Liver (tissue), 9 donors: ENCODE measurements around the gene EML4. TPM values are rescaled to one million over a fixed set of nuclear protein-coding genes. Genes with fewer than 3 reads are reported as not detected.

Source experiments
- DNase-seq: peaks from one replicate; pipeline ENCODE4 v3.0.0-alpha.2; 2017; ENCODE audit warnings: low spot score
- H3K27ac ChIP-seq, 2 donors: one replicate each; pipeline ENCODE4 v1.7.0; 2013; ENCODE audit warnings: inconsistent platforms in 2 of 2, low read length in 2 of 2, control low read depth in 1 of 2, low read depth in 1 of 2, mild to moderate bottlenecking in 1 of 2
- H3K27me3 ChIP-seq, 4 donors: one replicate each; pipeline versions ENCODE4 v1.6.1 to v1.7.0; 2013; ENCODE audit warnings: low read length in 3 of 4, inconsistent platforms in 1 of 4, mild to moderate bottlenecking in 1 of 4, moderate library complexity in 1 of 4; ENCODE audit not compliant: control insufficient read depth in 4 of 4, insufficient read depth in 4 of 4
- H3K36me3 ChIP-seq, 4 donors: one replicate each; pipeline versions ENCODE4 v1.6.1 to v1.7.0; 2013; ENCODE audit warnings: low read length in 3 of 4, mild to moderate bottlenecking in 3 of 4, low read depth in 1 of 4, moderate library complexity in 1 of 4; ENCODE audit not compliant: control insufficient read depth in 4 of 4, insufficient read depth in 3 of 4
- H3K4me1 ChIP-seq, 4 donors: one replicate each; pipeline versions ENCODE4 v1.6.1 to v1.7.0; 2013; ENCODE audit warnings: low read length in 3 of 4, mild to moderate bottlenecking in 3 of 4, moderate library complexity in 1 of 4; ENCODE audit not compliant: control insufficient read depth in 4 of 4, insufficient read depth in 4 of 4
- H3K4me3 ChIP-seq, 3 donors: one replicate each; pipeline versions ENCODE4 v1.6.1 to v1.7.0; 2013; ENCODE audit warnings: low read length in 3 of 3, control low read depth in 1 of 3, low read depth in 1 of 3, mild to moderate bottlenecking in 1 of 3
- H3K9ac ChIP-seq, 2 donors: one replicate each; pipeline ENCODE4 v1.7.0; 2013; ENCODE audit warnings: low read length in 2 of 2, mild to moderate bottlenecking in 2 of 2, moderate library complexity in 2 of 2, control low read depth in 1 of 2, low read depth in 1 of 2
- H3K9me3 ChIP-seq, 4 donors: one replicate each; pipeline versions ENCODE4 v1.6.1 to v1.7.0; 2013; ENCODE audit warnings: low read length in 3 of 4; ENCODE audit not compliant: control insufficient read depth in 4 of 4
- EGR1 ChIP-seq, 2 donors: IDR thresholded peaks; 2 replicates each; pipeline ENCODE4 v1.6.1; 2016 to 2018; ENCODE audit warnings: antibody characterized with exemption in 2 of 2, low read depth in 2 of 2
- FOXA1 ChIP-seq: IDR thresholded peaks from 2 replicates; pipeline ENCODE4 v1.6.1; 2016; ENCODE audit warnings: antibody characterized with exemption
- FOXA2 ChIP-seq: IDR thresholded peaks from 2 replicates; pipeline ENCODE4 v1.6.1; 2016; ENCODE audit warnings: antibody characterized with exemption
- GABPA ChIP-seq, 2 donors: IDR thresholded peaks in 1 of 2; conservative IDR thresholded peaks in 1 of 2; 2 replicates each; pipeline ENCODE4 v1.6.1; 2016; ENCODE audit warnings: antibody characterized with exemption in 2 of 2, mild to moderate bottlenecking in 1 of 2, moderate library complexity in 1 of 2
- HNF4A ChIP-seq, 2 donors: conservative IDR thresholded peaks; 2 replicates each; pipeline ENCODE4 v1.6.1; 2016; ENCODE audit warnings: antibody characterized with exemption in 2 of 2, mild to moderate bottlenecking in 2 of 2
- HNF4G ChIP-seq: IDR thresholded peaks from 2 replicates; pipeline ENCODE4 v1.6.1; 2016; ENCODE audit warnings: antibody characterized with exemption
- JUND ChIP-seq, 2 donors: IDR thresholded peaks; 2 replicates each; pipeline ENCODE4 v1.6.1; 2016; ENCODE audit warnings: antibody characterized with exemption in 2 of 2
- NR2F2 ChIP-seq: IDR thresholded peaks from 2 replicates; pipeline ENCODE4 v1.6.1; 2016; ENCODE audit warnings: antibody characterized with exemption
- RAD21 ChIP-seq, 2 donors: IDR thresholded peaks; 2 replicates each; pipeline ENCODE4 v1.6.1; 2016; ENCODE audit warnings: antibody characterized with exemption in 2 of 2, mild to moderate bottlenecking in 2 of 2
- RXRA ChIP-seq, 2 donors: IDR thresholded peaks; 2 replicates each; pipeline ENCODE4 v1.6.1; 2017 to 2018; ENCODE audit warnings: antibody characterized with exemption in 2 of 2, mild to moderate bottlenecking in 1 of 2
- SP1 ChIP-seq: IDR thresholded peaks from 2 replicates; pipeline ENCODE4 v1.6.1; 2018; ENCODE audit warnings: antibody characterized with exemption, mild to moderate bottlenecking
- TAF1 ChIP-seq: conservative IDR thresholded peaks from 2 replicates; pipeline ENCODE4 v1.6.1; 2016; ENCODE audit warnings: antibody characterized with exemption, mild to moderate bottlenecking
- YY1 ChIP-seq: IDR thresholded peaks from 2 replicates; pipeline ENCODE4 v1.6.1; 2016; ENCODE audit warnings: antibody characterized with exemption, mild to moderate bottlenecking
- whole genome bisulfite sequencing: extraction: QIAGEN DNeasy Blood & Tissue Kit; methylation state at CpG from one replicate; pipeline ENCODE4 v1.1.7; 2013; 5-methylcytosine and 5-hydroxymethylcytosine counted together
- polyA plus RNA-seq, 2 donors: library from polyadenylated mRNA; stranded (reverse) in 1 of 2; unstranded in 1 of 2; fragments of 200-250 nt in 1 of 2; fragments of >200 nt in 1 of 2; fragmentation: Nextera tagmentation in 1 of 2; extraction: Ambion mirVana in 1 of 2; gene quantifications; one replicate each; pipeline versions ENCODE4 v1.2.1 to v1.2.3, GENCODE V29; 2013 to 2015
- total RNA-seq, 2 donors: library from RNA; depleted of rRNA; stranded (reverse); fragments of >200 nt; gene quantifications; one replicate each; pipeline ENCODE4 v1.2.3, GENCODE V29; 2014
- TF ChIP-seq, protein P1 (sequence below): fragments of 150-350 bp; IDR thresholded peaks from 2 replicates; pipeline ENCODE4 v1.5.1; 2017; ENCODE audit warnings: improper control_type of control experiment, low read depth, low read length; ENCODE audit not compliant: missing input control
- TF ChIP-seq, protein P2 (sequence below): IDR thresholded peaks from 2 replicates; pipeline ENCODE4 v1.6.1; 2016; ENCODE audit warnings: antibody characterized with exemption
- TF ChIP-seq, protein P3 (sequence below): IDR thresholded peaks from 2 replicates; pipeline ENCODE4 v1.6.1; 2016; ENCODE audit warnings: antibody characterized with exemption
- TF ChIP-seq, protein P4 (sequence below): IDR thresholded peaks from 2 replicates; pipeline ENCODE4 v1.6.1; 2016; ENCODE audit warnings: antibody characterized with exemption, mild to moderate bottlenecking
- TF ChIP-seq, protein P5 (sequence below): IDR thresholded peaks from 2 replicates; pipeline ENCODE4 v1.6.1; 2016; ENCODE audit warnings: antibody characterized with exemption
- donor health status: healthy.
- donor health status: healthy.
- donor health status: healthy.
- donor health status: healthy.
- donor health status: healthy.

The EML4 gene
- total and polyA plus RNA-seq, 4 donors: 12.8 to 49.6 (median 34.8) TPM

DNA sequence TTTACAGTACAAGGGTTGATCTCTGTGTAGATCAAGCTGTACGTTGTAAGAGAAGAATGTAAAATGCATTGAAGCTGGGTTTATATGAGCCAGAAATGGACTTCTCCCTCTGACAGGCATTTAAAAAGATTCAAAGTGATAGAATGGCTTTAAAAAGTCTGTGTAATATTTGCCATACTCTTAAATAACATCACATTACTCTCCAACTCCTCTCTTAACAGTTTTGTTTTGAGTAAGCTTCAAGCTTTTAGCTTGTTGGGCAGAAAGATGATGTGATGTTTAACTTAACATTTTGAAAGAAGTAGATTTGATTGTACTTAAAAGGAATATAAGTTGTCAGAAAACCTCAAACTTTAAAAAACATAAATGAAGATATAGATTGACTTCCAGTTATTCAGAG, 119.7 kb downstream of the EML4 start:
- H3K9ac ChIP-seq: no peak overlapping the region
- H3K36me3 ChIP-seq: peaks cover 3 to 28% (median 20%) of the 10 kb centered on the region in 4 donors
- H3K27ac ChIP-seq: no peak overlapping the region
- H3K27me3 ChIP-seq: no peaks in the 10 kb centered on the region
- DNase-seq: no peak
- TF ChIP-seq JUND (IDR thresholded peaks at IDR 0.05) (no peak), SP1 (no peak), HNF4G (no peak), HNF4A (conservative IDR thresholded peaks at IDR 0.05) (no peak), YY1 (no peak), RXRA (IDR thresholded peaks at IDR 0.05) (no peak), NR2F2 (no peak), EGR1 (IDR thresholded peaks at IDR 0.05; ENCODE audit: low read depth in 2 of 2) (no peak), RAD21 (IDR thresholded peaks at IDR 0.05) (no peak), FOXA2 (no peak), FOXA1 (no peak), TAF1 (no peak), GABPA (IDR thresholded peaks at IDR 0.05 in 1 of 2, conservative IDR thresholded peaks at IDR 0.05 in 1 of 2) (no peak)
- TF ChIP-seq, protein P1, sequence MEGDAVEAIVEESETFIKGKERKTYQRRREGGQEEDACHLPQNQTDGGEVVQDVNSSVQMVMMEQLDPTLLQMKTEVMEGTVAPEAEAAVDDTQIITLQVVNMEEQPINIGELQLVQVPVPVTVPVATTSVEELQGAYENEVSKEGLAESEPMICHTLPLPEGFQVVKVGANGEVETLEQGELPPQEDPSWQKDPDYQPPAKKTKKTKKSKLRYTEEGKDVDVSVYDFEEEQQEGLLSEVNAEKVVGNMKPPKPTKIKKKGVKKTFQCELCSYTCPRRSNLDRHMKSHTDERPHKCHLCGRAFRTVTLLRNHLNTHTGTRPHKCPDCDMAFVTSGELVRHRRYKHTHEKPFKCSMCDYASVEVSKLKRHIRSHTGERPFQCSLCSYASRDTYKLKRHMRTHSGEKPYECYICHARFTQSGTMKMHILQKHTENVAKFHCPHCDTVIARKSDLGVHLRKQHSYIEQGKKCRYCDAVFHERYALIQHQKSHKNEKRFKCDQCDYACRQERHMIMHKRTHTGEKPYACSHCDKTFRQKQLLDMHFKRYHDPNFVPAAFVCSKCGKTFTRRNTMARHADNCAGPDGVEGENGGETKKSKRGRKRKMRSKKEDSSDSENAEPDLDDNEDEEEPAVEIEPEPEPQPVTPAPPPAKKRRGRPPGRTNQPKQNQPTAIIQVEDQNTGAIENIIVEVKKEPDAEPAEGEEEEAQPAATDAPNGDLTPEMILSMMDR: no peak
- TF ChIP-seq, protein P2, sequence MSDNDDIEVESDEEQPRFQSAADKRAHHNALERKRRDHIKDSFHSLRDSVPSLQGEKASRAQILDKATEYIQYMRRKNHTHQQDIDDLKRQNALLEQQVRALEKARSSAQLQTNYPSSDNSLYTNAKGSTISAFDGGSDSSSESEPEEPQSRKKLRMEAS: no peak
- TF ChIP-seq, protein P3, sequence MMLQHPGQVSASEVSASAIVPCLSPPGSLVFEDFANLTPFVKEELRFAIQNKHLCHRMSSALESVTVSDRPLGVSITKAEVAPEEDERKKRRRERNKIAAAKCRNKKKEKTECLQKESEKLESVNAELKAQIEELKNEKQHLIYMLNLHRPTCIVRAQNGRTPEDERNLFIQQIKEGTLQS: no peak
- TF ChIP-seq, protein P4, sequence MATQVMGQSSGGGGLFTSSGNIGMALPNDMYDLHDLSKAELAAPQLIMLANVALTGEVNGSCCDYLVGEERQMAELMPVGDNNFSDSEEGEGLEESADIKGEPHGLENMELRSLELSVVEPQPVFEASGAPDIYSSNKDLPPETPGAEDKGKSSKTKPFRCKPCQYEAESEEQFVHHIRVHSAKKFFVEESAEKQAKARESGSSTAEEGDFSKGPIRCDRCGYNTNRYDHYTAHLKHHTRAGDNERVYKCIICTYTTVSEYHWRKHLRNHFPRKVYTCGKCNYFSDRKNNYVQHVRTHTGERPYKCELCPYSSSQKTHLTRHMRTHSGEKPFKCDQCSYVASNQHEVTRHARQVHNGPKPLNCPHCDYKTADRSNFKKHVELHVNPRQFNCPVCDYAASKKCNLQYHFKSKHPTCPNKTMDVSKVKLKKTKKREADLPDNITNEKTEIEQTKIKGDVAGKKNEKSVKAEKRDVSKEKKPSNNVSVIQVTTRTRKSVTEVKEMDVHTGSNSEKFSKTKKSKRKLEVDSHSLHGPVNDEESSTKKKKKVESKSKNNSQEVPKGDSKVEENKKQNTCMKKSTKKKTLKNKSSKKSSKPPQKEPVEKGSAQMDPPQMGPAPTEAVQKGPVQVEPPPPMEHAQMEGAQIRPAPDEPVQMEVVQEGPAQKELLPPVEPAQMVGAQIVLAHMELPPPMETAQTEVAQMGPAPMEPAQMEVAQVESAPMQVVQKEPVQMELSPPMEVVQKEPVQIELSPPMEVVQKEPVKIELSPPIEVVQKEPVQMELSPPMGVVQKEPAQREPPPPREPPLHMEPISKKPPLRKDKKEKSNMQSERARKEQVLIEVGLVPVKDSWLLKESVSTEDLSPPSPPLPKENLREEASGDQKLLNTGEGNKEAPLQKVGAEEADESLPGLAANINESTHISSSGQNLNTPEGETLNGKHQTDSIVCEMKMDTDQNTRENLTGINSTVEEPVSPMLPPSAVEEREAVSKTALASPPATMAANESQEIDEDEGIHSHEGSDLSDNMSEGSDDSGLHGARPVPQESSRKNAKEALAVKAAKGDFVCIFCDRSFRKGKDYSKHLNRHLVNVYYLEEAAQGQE: no peak
- TF ChIP-seq, protein P5, sequence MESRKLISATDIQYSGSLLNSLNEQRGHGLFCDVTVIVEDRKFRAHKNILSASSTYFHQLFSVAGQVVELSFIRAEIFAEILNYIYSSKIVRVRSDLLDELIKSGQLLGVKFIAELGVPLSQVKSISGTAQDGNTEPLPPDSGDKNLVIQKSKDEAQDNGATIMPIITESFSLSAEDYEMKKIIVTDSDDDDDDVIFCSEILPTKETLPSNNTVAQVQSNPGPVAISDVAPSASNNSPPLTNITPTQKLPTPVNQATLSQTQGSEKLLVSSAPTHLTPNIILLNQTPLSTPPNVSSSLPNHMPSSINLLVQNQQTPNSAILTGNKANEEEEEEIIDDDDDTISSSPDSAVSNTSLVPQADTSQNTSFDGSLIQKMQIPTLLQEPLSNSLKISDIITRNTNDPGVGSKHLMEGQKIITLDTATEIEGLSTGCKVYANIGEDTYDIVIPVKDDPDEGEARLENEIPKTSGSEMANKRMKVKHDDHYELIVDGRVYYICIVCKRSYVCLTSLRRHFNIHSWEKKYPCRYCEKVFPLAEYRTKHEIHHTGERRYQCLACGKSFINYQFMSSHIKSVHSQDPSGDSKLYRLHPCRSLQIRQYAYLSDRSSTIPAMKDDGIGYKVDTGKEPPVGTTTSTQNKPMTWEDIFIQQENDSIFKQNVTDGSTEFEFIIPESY: no peak
- no peak overlapping the region for H3K4me3 ChIP-seq
- H3K4me1 ChIP-seq: peaks cover 1 to 15% (median 6%) of the 10 kb centered on the region in 4 donors
- WGBS: 90% methylated on average over 1 of the region's 1 CpG
- no peaks in the 10 kb centered on the region for H3K9me3 ChIP-seq
